DMS153 treated with DMSO at 0.1 percent for 48 hours (cell line): Measurements from ENCODE around the gene IL17F.

Experiments
- DNase-seq: peaks from one replicate; lab custom pipeline; 2025; ENCODE audit not compliant: unreplicated experiment; lab: John Stamatoyannopoulos, UW

Gene IL17F

GRCh38 chr6:52195886-52196285, 48.4 kb downstream of the IL17F start:
- no peak for DNase-seq

DNA sequence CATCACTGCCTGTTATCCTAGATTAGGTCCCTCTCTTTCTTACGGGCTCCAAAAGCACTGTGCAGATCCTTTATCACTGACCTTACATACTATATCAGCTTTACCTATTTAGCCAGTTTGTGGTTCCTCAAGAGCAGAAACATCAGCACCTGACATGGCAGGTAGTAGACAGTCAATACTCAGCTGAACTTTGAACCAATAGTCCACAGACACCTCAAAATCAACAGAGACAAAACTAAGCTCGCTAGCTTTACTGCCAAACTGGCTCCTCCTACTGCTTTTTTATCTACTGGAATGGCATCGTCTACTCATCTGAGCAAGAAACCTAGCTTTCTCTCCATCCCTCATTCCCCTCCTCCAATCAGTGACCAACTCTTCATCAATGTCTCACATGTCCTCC, 52.5 kb downstream of the IL17F start:
- DNase-seq = no peak

GRCh38 chr6:52190409-52190808, 53.9 kb downstream of the IL17F start:
- no peak for DNase-seq

- DNase-seq = no peak
Observed at GRCh38 chr6:52189974-52190373, 54.3 kb downstream of the IL17F start.

DNA sequence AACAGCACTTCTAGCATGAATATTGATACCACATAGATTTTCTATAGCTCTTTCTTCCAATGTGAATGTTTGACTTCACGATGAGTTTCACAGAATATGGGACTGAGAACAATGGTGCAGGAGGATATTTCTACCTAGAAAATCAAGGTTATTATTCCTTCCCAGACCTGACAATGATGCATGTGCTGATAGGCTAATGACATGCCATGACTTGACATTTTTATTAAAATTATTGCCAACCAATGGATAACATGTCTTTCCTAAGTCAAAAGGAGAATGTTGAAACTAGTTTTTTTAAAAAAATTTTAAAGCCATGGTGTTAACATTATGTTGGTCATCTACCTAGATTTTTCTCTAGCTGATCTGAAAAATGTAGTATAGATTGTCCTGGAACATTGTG, 57.2 kb downstream of the IL17F start:
- DNase-seq = no peak
